Measurements from ENCODE around the gene TRAFD1. TPM values are rescaled to one million over a fixed set of nuclear protein-coding genes. Genes with fewer than 3 reads are reported as not detected.

The TRAFD1 gene
- total RNA-seq, 4 donors from 2014 or later: 24.7 to 32.9 (median 27.4) TPM

DNA sequence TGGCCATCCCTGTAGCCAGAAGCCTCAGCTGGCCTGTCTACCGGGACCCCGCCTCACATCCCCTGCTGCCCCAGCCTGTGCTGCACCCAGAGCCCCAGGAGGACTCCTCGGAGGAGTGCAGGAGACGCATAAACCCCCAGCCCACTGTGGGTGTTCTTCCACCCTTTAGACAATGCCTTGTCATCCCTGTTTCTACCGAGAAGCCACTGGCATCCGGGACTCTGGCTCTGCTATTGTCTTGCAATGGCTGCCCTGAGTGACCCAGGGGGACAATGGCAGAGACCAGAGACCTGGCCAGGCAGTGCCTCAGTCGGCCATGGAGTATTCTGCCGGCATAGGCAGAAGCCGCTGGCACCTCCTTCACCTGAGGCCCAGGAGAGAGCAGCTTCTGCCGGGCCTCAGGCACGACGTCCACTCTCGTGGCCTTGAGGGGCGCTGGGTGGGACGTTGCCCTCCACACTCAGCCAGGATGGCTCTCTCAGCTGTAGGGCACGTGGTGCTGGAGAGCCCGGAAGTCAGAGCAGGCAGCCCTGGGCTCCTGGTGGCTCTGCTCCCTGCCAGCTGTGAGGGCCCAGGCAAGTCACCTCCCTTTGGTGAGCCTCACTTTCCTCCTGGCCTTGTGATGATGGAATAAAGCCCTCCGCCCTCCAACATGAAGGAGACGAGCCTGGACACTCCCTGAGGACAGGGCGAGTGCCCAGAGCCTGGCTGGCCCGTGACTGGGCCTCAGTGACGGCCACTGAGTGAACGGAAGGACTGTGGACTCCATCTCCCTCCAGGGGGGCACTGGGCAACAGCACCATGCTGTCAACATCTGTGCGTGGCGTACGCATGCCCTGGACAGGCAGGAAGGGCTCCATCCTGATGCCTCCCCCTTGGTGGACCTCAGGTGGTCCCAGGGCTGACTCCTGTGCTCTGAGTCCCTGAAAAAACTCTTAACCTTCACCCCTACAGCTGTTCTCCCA, 41.0 kb downstream of the TRAFD1 start:
- no peak for DNase-seq (ENCODE audit: low spot score in 2 of 2)
- TF ChIP-seq POLR2A (IDR thresholded peaks at IDR 0.05) (no peak), EP300 (IDR thresholded peaks at IDR 0.05) (no peak)
- TF ChIP-seq, protein P1, sequence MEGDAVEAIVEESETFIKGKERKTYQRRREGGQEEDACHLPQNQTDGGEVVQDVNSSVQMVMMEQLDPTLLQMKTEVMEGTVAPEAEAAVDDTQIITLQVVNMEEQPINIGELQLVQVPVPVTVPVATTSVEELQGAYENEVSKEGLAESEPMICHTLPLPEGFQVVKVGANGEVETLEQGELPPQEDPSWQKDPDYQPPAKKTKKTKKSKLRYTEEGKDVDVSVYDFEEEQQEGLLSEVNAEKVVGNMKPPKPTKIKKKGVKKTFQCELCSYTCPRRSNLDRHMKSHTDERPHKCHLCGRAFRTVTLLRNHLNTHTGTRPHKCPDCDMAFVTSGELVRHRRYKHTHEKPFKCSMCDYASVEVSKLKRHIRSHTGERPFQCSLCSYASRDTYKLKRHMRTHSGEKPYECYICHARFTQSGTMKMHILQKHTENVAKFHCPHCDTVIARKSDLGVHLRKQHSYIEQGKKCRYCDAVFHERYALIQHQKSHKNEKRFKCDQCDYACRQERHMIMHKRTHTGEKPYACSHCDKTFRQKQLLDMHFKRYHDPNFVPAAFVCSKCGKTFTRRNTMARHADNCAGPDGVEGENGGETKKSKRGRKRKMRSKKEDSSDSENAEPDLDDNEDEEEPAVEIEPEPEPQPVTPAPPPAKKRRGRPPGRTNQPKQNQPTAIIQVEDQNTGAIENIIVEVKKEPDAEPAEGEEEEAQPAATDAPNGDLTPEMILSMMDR (IDR thresholded peaks at IDR 0.05): no peak
- no peaks in the 10 kb centered on the region for H3K27me3 ChIP-seq
- peaks cover 0 to 92% (median 0%) of the 10 kb centered on the region in 3 donors for H3K36me3 ChIP-seq
- H3K27ac ChIP-seq: no peak overlapping the region
- H3K4me1 ChIP-seq: no peaks in the 10 kb centered on the region
- WGBS, 2 donors: 92 to 93% methylated on average over 18 to 21 of the region's 26 CpGs
- H3K9me3 ChIP-seq: no peaks in the 10 kb centered on the region
- no peak overlapping the region for H3K4me3 ChIP-seq

DNA sequence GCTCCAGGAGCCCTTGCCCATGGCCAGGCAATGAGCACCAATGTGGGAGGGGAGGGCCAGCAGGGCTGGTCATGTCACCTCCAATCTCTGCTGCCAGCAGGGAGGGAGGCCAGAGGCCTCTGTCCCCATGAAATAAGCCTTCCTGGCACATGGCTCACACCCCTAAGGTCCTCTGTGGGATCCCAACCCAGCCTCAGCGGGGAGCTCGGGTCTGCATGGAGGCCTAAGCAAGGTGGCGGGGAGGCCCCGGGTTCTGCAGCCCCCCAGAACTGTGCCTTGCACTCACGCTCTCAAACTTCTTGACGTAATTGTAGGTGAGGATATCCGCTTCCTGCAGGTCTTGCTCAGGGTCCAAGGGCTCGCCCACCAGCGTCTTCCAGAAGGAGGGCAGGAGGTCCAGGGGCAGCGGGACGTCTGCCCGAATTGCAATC, 41.7 kb downstream of the TRAFD1 start:
- H3K27me3 ChIP-seq: no peaks in the 10 kb centered on the region
- no peak overlapping the region for H3K27ac ChIP-seq
- H3K9me3 ChIP-seq: no peaks in the 10 kb centered on the region
- 90 to 96% methylated on average over 12 of the region's 12 CpGs for WGBS, 2 donors
- no peak overlapping the region for H3K4me3 ChIP-seq
- no peak for DNase-seq (ENCODE audit: low spot score in 2 of 2)
- TF ChIP-seq, protein P1 (IDR thresholded peaks at IDR 0.05): no peak
- no peaks in the 10 kb centered on the region for H3K4me1 ChIP-seq
- peaks cover 0 to 92% (median 0%) of the 10 kb centered on the region in 3 donors for H3K36me3 ChIP-seq

DNA sequence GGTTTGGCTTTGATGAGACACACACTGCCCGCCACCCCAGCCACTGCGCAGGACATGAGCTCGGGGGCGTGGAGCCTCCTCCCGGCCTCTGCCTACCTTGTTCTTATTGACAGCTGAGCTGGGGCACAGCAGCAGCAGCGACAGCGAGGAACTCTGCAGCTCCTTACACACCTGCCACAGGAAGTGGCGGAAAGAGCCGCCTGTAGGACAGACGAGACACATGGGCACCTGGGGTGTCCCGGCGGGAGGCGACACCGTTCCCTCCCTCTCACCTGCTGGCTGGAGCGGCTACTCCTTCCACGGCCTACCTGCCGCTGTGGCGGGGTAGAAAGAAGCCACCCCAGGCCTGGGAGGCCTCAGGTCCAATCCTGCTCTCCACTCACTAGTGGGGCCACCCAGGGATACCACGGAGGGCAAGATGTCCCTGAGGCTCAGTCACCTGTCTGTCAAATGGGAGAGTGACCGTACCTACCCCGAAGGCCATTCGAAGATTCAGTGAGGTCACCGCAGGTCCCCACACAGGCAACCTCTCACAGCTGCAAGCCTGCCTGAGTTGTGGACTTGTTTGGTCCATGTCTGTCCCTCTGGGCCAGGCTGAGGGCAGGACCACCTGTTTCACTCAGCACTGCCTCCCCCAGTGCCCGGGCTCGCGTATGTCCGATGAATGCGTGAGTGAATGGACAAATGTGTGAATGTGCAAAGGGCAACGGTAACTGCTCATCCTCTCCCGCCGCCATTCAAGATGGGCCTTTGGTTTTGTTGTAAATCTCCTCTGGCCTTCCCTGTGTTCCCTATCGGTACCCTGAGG, 42.6 kb downstream of the TRAFD1 start:
- no peaks in the 10 kb centered on the region for H3K27me3 ChIP-seq
- H3K36me3 ChIP-seq: peaks cover 0 to 92% (median 0%) of the 10 kb centered on the region in 3 donors
- H3K4me3 ChIP-seq: no peak overlapping the region
- no peak overlapping the region for H3K27ac ChIP-seq
- no peak for DNase-seq (ENCODE audit: low spot score in 2 of 2)
- WGBS, 2 donors: 87 to 90% methylated on average over 30 of the region's 32 CpGs
- TF ChIP-seq, protein P1 (IDR thresholded peaks at IDR 0.05): no peak
- no peak for TF ChIP-seq POLR2A (IDR thresholded peaks at IDR 0.05)
- TF ChIP-seq EP300 (IDR thresholded peaks at IDR 0.05): no peak
- no peaks in the 10 kb centered on the region for H3K4me1 ChIP-seq
- H3K9me3 ChIP-seq: no peaks in the 10 kb centered on the region

DNA sequence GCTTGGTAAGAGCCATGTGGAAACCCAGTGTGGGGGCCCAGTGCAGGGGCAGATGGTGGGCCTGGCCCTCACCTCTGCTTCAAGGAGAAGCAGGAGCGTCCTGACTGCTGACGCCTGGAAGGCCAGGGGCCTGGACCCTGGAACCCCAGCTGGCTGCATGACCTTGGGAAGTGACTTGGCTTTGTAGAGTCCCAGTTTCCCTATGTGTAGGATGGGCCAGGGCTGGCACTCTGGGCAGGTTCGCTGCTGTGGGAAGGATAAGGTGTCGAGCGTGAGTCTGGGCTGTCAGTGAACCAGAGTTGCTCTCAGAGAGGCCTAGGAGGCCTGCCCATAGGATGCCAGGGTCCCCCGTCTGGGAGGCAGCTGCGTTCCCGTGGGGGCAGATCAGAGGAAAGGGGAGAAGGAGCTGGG, 43.2 kb downstream of the TRAFD1 start:
- TF ChIP-seq EP300 (IDR thresholded peaks at IDR 0.05) (no peak), POLR2A (IDR thresholded peaks at IDR 0.05) (no peak)
- TF ChIP-seq, protein P1 (IDR thresholded peaks at IDR 0.05): no peak
- DNase-seq (ENCODE audit: low spot score in 2 of 2): no peak
- 87 to 94% methylated on average over 8 of the region's 8 CpGs for WGBS, 2 donors
- Histone ChIP-seq H3K4me1 (no peaks in the 10 kb centered on the region), H3K9me3 (no peaks in the 10 kb centered on the region), H3K27ac (no peak overlapping the region), H3K27me3 (no peaks in the 10 kb centered on the region), H3K36me3 (peaks cover 0 to 90% (median 0%) of the 10 kb centered on the region in 3 donors), H3K4me3 (no peak overlapping the region)
